ENCODE measurements around the gene ZNF614.
A peak's percentile ranks its signal among the peaks of the same experiment; 100 is the strongest.
"Not testable (repeated sequence)": the region's sequence is repeated elsewhere in the genome, so short reads cannot be mapped to it uniquely, and the experiment has no call there.

Gene ZNF614

GRCh38 chr19:52028027-52028779 is at the start of gene ZNF614:
Gene ZNF614 (minus strand): TSS chr19:52028379. CDS start chr19:52025745, 2,634 bp downstream.
- peak; percentile 69 for DNase-seq (ENCODE audit: low read depth)

- DNase-seq (ENCODE audit: low read depth), result no peak
Measured at GRCh38 chr19:52070496-52070895, 42.3 kb upstream of the ZNF614 start.

- DNase-seq (ENCODE audit: low read depth), result no peak
Measured at GRCh38 chr19:52069653-52070052, 41.5 kb upstream of the ZNF614 start.

- DNase-seq (ENCODE audit: low read depth), result no peak
Measured at GRCh38 chr19:52066258-52066863, 38.2 kb upstream of the ZNF614 start.

GRCh38 chr19:52065399-52065798 is 37.2 kb upstream of the ZNF614 start:
- DNase-seq (ENCODE audit: low read depth), result no peak

GRCh38 chr19:52056480-52056879 is 28.3 kb upstream of the ZNF614 start:
- not testable (repeated sequence) for DNase-seq (ENCODE audit: low read depth)

GRCh38 chr19:52051736-52052135 is 23.6 kb upstream of the ZNF614 start:
- not testable (repeated sequence) for DNase-seq (ENCODE audit: low read depth)

GRCh38 chr19:52048555-52049501 is 20.6 kb upstream of the ZNF614 start, which contains the start of gene ZNF432:
Gene ZNF432 (minus strand): TSS chr19:52048838. CDS start chr19:52046868, 1,970 bp downstream.
- DNase-seq (ENCODE audit: low read depth), result peak; percentile 76

- DNase-seq (ENCODE audit: low read depth), result no peak
Measured at GRCh38 chr19:52039169-52039568, 11.0 kb upstream of the ZNF614 start.

- no peak for DNase-seq (ENCODE audit: low read depth)
Measured at GRCh38 chr19:52034051-52034728, 6.0 kb upstream of the ZNF614 start.

GRCh38 chr19:52028780-52029123 is 573 bp upstream of the ZNF614 start:
- no peak for DNase-seq (ENCODE audit: low read depth)

- DNase-seq (ENCODE audit: low read depth), result not testable (repeated sequence)
Measured at GRCh38 chr19:52026255-52026990, 1.8 kb downstream of the ZNF614 start.

GRCh38 chr19:52024478-52024877 is 3.7 kb downstream of the ZNF614 start:
- not testable (repeated sequence) for DNase-seq (ENCODE audit: low read depth)

- no peak for DNase-seq (ENCODE audit: low read depth)
Measured at GRCh38 chr19:52022193-52022592, 6.0 kb downstream of the ZNF614 start.

GRCh38 chr19:52020506-52020905 is 7.7 kb downstream of the ZNF614 start:
- DNase-seq (ENCODE audit: low read depth), result no peak

GRCh38 chr19:52010674-52011073 is 17.5 kb downstream of the ZNF614 start:
- DNase-seq (ENCODE audit: low read depth), result no peak

GRCh38 chr19:52007806-52008557 is 20.2 kb downstream of the ZNF614 start, which contains the start of gene ZNF615:
Gene ZNF615 (minus strand): TSS chr19:52008211. CDS start chr19:52003711, 4,500 bp downstream.
- peak; percentile 84 for DNase-seq (ENCODE audit: low read depth)

GRCh38 chr19:52007451-52007805 is 20.8 kb downstream of the ZNF614 start:
- DNase-seq (ENCODE audit: low read depth), result no peak

- DNase-seq (ENCODE audit: low read depth), result no peak
Measured at GRCh38 chr19:51994048-51994644, 34.0 kb downstream of the ZNF614 start.

GRCh38 chr19:51993422-51993821 is 34.8 kb downstream of the ZNF614 start:
- DNase-seq (ENCODE audit: low read depth), result no peak

Data from activated T-cell treated with anti-CD3 and anti-CD28 coated beads for 1 hour (primary cell).